Measurements from ENCODE around the gene VMAC.

Gene VMAC

DNA sequence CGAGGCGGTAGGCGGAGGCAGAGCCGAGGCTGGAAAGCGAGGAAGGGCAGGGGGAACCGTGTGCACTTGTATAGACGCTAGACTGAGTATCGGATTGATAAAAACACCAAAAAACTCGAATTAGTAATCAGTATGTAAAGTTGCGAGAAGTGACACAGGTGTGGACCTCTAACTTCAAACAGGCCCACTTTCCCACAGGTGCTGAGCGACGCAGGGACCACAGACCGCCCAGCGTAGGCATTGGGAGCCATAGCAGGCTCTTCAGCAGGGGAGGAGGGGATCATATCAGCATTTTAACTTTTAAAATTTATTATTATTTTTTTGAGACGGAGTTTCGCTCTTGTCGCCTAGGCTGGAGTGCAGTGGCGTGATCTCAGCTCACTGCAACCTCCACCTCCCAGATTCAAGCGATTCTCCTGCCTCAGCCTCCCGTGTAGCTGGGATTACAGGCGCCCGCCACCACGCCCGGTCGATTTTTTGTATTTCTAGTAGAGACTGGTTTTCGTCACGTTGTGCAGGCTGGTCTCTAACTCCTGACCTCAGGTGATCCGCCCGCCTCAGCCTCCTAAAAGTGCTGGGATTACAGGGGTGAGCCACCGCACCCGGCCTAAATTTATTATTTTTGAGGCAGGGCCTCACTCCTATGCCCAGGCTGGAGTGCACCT is 574 bp downstream of the VMAC start:
- no peak for DNase-seq
- no peak for ATAC-seq

DNA sequence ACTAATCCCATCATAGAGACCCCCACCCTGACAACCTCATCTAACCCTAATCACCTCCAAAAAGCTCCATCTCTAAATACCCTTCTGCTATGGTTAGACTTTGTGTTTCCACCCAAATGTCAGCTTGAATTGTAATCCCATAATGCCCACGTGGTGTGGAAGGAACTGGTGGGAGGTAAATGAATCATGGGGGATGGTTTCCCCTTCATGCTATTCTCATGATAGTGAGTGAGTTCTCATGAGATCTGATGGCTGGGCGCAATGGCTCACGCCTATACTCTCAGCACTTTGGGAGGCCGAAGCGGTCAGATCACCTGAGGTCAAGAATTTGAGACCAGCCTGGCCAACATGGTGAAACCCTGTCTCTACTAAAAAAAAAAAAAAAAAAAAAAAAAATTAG is 2.6 kb downstream of the VMAC start:
- DNase-seq (peak; percentile 31), ATAC-seq (no peak)

DNA sequence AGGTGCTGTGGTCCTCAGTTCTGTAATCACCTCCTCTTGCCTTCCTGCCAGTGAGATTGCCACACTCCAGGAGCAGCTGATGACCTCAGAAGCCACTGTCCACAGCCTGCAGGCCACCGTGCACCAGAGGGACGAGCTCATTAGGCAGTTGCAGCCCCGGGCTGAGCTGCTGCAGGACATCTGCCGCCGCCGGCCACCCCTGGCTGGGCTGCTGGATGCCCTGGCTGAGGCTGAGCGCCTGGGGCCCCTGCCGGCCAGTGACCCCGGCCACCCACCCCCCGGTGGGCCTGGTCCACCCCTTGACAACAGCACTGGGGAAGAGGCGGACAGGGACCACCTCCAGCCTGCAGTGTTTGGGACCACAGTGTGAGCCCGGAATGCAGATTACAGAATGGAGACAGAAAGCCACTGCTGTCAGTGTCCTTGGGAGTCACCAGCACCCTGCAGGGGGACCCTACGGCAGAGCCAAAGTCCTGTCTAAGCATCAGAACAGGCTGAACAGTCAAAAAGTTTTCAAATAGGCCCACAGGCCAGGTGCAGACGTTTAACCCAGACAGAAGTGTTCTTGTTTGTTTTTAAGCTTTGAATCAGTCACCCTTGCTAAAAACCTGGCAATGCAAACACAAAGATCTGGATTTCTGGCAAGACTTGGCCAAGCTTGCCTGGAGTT is 4.2 kb downstream of the VMAC start:
- DNase-seq (no peak), ATAC-seq (no peak)

DNA sequence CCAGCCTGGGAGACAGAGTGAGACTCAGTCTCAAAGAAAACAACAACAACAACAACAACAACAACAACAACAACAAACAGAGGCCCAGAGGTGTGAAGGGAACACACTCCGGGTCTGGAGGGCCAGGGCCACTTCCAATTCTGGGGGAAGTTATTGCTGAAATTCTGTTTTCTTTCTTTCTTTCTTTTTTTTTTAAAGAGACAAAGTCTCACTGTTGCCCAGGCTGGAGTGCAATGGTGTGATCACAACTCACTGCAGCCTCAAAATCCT is 5.9 kb downstream of the VMAC start:
- DNase-seq (no peak), ATAC-seq (no peak)

DNA sequence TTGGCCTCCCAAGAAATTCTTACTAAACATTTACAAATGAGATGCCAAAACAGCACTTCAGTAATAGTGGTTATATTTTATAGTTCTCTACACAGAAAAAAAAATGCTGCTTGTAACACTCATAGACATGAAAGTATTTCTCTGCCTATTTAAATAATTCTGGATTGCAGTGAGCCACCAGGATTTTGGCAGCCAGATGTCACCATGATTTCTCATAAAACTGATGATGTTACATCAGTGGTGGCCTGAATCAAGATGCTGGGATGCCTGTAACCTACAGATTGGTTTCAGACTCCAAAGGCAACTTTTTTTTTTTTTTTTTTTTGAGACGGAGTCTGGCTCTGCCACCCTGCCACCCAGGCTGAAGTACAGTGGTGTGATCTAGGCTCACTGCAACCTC is 6.7 kb downstream of the VMAC start:
- DNase-seq (no peak), ATAC-seq (no peak)

DNA sequence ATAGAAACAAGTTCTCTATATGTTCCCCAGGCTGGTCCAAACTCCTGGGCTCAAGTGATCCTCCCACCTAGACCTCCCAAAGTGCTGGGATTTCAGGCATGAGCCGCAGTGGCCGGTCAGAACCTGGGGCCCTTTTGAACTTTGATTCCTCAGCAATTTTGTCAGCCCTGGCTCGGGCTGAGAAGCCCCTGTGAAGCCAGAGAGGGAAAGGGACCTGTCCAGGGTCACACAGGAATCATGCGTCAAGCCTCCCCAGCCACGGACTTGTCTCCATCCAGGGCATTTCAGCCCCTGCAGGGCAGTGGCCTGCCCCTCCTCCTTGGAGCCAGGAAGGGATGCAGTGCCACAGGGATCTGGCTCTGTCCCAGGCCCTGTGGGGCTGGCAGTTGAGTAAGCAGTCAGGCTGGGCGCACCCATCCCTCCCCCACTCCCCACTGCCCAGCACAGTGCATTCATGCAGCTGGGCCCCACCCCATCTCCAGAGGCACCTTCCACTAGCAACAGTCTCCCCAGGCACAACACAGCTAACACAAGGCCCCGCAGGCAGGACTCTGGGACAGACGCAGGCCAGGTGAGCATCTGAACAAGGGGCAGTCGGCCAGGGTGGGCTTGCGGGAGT is 9.2 kb downstream of the VMAC start, which contains the start of gene CAPS:
Gene CAPS, plus strand, starts transcription at position 516 of the 619 bp plus-strand sequence. CDS start 153 bp downstream, outside the sequence.
- ATAC-seq, result no peak
- no peak for DNase-seq

DNA sequence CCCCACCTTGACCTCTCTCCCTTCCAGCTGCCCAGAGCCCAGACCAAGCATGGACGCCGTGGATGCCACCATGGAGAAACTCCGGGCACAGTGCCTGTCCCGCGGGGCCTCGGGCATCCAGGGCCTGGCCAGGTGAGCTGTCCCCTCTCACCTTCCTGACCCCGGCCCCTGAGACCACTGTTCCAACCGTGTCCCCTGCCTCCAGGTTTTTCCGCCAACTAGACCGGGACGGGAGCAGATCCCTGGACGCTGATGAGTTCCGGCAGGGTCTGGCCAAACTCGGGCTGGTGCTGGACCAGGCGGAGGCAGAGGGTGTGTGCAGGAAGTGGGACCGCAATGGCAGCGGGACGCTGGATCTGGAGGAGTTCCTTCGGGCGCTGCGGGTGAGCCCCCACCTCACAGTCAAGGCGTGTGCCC is 9.7 kb downstream of the VMAC start:
- DNase-seq (no peak), ATAC-seq (no peak)

DNA sequence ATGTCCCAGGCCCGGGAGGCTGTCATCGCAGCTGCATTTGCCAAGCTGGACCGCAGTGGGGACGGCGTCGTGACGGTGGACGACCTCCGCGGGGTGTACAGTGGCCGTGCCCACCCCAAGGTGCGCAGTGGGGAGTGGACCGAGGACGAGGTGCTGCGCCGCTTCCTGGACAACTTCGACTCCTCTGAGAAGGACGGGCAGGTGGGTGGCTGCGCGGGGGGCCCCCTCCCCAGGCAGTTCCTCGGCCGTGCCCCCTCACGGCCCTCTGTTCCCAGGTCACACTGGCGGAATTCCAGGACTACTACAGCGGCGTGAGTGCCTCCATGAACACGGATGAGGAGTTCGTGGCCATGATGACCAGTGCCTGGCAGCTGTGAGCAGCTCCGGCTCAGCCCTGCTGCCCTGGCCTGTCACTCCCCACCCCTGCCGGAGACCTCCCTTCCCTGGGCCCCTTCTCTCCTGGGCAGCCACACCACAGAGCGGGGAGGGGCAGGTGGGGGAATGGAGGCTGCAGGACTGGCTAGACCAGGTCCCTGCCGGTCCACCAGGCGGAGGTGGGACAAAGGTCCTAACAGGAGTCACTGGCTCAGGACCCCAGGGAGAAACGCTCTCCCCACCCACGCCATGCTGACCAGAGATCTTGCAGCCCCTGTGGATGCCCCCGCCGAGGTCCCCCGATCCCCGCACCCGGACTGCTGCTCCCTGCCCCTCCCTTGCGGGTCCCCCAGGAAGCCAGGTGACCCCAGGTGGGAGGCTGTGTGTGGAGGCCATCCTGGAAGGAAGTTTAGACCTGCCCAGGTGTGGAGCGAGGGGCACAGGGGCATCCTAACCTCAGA is 10.5 kb downstream of the VMAC start:
- no peak for ATAC-seq
- DNase-seq, result no peak

DNA sequence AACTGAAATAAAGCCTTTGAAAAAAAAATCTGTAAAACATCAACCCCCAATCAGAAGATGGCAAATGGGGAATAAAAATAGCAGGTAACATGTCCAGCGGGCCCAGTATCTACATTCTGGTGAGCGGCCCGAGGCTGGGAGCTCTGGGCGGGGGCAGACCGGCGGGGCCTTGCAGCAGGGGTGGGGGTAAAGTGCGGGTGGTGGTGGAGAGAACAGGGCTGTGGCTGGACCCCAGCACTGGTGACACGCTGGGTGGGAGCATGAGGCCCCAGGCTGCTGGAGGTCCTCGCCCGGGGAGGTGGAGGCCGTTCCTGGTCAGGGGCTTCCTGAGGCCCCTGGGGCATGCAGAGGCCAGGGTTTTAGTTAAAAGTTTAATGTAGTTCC is 11.1 kb downstream of the VMAC start:
- DNase-seq, result no peak
- no peak for ATAC-seq

DNA sequence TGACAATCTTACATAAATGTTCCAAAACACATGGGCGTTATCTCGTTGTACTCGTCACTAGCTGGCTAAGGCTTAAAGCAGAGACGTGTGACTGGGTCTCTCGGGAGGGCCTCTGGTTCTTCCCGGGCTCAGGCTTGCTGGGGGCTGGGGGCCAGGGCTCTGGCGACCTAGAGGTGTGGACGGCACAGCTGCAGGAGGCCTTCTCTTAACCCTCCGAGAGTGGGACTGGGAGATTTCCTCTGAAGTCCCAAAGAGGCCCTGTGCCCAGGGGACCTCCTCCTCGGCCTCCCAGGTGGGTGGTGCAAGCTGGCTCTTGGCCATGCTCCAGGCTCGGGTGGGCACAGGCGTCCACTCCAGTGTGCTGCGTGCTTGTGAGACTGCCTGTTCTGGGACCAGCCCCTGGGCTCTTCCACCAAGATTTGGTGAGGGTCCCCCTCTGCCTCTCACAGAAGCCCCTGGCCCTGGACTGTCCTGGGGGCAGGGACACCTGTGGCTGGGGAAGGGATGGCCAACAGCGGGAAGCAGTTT is 11.6 kb downstream of the VMAC start:
- ATAC-seq (no peak), DNase-seq (no peak)

DNA sequence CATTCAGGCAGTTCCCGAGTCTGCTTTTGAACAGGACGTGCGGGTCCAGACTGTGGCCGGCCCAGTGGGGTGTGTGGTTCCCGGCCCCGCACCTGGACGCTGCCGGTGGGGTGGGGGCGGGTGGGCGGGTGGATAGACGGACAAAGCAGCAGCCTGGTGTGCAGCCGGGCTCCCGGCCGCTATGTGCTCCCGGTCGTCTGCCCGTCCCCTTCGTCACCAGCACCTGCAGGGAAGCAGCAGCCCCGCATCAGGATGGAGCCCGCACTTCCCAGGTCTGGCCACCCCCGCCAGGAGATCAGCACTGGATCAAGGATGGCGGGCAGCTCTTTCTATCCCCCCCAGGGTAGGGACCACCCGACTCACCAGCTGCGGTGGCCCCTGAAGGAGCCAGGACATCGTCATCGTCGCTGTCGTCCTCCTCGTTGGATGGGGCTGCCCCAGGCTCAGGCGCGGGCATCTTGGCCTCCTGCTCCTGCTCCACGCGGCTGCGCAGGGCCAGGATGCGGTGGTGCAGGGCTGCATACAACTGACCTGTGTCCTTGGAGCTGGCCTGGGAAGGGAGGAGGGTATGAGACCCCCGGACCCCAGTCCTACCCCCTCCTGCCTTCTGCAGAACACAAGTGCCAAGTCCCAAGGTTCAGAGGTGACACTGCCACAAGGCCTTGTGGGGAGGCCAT is 12.9 kb downstream of the VMAC start:
- DNase-seq (no peak), ATAC-seq (no peak)

DNA sequence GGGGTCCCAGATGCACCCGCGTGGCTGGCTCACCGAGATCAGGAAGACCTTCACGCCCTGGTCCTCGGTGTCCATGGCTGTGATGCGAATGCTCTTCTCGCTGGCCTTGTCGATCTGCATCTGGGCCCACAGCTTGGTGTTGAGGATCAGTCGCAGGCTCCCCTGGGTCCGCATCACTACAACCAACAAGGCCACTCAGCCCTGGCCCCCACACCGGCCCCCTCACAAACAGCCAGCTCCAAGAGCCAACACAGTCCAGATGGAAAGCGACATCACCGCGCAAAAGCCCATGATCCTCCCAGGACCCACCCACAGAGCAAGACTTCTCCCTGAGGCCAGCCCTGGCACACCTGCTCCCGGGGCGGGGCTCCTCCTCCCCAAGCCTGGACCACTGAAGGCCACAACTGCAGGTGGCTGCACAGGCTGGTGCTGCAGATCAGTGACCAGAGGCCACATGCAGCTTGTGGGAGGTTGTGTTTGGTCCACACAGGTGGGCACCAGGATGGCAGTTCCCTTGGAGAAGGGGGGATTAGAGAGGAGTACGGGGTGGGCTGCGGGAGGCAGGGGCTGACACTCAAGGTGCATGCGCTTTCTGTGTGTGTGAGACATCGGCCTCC is 13.9 kb downstream of the VMAC start:
- no peak for DNase-seq
- no peak for ATAC-seq

DNA sequence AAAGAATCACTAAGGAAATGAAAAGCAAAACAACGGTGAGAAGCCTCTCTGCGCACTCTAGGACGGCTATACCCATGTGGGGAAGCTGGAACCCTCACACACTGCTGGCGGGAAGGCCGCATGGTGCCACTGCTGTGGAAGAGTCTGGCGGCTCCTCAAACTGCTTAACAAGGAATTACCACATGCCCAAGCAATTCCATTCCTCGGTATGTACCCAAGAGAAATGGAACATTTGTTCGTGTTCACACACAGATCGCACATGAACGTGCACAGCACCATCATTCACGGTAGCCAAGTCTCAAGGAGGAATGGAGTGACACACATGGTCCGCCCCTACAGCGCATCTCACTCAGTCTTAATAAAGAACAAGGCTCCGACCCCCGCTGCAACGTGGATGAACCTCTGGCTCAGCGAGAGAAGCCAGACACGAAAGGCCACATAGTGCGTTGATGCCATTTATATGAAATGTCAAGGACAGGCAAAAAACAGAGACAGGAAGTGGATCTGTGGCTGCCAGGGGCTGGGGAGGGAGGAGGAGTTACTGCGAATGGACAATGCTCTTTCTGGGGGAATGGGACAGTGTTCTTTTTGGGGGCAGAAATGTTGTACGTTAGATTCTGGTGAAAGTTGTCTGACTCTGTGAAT is 17.0 kb downstream of the VMAC start:
- no peak for ATAC-seq

DNA sequence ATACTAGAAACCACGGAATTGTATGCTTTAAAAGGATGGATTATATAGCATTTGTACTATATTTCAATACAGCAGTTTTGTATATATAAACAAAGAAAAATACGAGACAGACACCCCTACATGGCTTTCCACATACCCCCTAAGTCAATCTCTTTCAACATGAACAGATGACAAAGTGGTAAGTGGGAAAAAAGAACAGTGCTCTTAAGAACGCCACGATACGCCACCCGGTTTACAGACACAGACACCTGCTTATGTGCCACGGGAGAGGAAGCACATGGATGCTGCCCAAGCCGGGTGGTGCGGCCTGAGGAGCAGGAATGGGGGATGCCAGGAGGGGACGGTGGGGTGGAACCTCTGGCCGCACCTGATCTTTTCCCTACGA is 17.5 kb downstream of the VMAC start:
- DNase-seq (no peak), ATAC-seq (no peak)

More for the DNA sequence above, 17.0 kb downstream of the VMAC start:
- no peak for DNase-seq

DNA sequence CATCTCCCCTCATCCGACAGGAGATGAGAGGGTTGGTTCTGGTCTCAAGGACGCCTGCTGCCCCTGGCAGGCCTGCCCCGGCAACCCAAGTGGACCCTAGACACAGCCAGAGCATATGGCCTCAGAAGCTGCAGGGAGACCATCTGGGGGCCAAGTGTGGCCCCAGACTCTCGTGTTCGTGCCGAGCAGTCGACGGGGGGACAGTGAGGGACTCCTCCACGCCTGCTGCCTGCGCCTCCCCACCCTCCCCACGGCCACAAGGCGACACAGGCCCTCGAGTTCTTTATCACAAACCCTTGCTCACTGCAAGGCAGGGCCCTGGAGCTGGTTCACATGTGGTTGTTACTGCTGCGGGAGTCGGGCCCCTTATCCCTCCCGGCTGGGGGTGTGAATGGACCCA is 18.7 kb downstream of the VMAC start:
- no peak for ATAC-seq
- no peak for DNase-seq

DNA sequence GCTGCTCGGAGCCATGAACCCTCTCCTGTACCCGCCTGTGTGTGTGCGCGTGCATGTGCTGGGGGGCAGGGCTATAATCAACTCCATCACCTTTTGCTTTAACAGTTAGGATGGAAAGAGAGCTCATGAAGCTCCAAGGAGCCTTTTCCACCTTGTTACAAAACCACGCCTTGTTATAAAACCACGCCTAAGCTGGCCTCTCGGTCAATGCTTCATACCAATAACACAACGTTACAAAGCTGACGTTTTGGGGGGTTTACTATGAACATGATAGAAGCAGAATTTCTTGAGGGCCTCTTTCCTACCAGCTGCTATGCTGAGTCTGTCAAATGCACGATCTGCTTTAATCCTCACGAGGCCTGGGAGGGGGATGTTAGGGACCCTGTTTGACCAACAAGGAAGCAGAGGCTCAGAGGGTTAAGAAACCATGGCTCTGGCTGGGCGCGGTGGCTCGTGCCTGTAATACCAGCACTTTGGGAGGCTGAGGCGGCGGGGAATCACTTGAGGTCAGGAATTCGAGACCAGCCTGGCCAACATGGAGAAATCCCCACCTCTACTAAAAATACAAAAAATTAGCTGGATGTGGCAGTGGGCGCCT is 21.3 kb downstream of the VMAC start:
- ATAC-seq, result no peak
- DNase-seq, result no peak

DNA sequence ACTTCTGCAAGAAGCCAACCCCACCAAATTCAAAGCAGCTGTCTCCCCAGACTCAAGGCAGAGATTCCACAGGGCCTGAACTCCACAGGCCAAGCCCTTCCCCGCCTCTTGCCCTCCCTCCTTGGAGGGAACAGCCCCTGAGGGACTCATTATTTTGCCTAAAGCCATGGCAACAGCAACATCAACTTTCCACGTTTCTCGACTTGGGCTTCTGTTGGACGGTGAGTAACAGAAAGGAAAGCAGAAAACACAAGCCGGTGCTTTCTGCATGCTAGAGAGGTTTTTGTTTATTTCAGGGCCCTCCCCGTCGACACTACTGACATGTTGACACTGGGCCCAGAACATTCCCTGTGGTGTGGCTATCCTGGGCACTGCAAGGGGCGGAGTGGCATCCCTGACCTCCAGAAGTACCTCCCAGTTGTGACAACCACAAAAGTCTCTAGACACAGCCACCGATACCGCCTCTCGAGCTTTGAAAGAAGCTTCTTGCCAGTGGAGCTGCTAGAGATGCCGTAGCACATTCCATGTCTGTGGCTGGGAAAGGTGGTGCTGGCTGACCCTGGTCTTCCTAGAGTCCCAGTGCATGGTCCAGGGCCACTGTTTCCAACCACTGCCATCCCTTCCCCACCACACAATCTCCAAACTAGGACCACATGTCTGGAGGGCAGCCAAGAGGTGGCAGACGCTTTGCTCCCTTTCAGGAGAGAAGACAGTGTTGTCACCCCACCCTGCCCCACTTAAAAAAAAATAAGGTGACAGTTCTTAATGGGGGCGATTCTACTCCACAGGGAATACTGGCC is 22.2 kb downstream of the VMAC start:
- ATAC-seq (no peak), DNase-seq (no peak)

DNA sequence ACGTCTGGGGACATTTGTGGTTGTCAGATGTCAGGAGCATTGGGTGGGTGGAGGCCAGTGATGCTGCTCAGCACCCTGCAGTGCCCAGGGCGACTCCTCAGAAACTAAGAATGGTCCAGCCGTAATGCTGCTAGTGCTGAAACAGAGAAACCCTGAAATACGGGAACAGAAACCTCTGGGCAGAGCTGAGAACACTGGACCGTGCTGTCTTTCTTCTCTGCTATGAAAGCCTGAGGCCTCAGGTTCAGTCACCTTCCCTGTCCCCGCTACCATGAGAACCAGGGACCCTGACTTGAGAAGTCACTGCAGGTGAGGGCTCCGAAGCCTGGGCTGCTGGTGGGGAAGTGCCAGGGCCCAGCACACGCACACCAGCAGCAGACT is 22.8 kb downstream of the VMAC start:
- peak; percentile 4 for ATAC-seq
- no peak for DNase-seq

DNA sequence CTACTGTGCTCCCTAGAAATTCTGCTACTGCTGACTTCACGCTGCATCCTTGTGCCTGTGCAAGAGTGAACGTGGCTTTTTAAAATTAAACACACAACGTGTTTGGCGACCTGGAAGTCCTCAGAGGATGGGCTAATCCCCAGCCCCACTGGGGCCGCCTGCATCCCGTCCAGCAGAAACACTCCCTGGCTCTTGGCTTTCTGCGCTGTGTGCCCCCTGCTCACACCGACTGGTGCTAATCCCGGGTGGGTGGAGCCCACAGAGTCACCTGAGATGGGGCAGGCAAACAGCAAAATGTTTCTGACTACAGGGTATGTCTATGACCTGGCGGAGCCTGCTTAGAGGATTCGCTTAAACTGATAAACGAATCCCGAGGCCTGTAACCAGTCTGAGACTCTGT is 24.5 kb downstream of the VMAC start:
- ATAC-seq (no peak), DNase-seq (no peak)

DNA sequence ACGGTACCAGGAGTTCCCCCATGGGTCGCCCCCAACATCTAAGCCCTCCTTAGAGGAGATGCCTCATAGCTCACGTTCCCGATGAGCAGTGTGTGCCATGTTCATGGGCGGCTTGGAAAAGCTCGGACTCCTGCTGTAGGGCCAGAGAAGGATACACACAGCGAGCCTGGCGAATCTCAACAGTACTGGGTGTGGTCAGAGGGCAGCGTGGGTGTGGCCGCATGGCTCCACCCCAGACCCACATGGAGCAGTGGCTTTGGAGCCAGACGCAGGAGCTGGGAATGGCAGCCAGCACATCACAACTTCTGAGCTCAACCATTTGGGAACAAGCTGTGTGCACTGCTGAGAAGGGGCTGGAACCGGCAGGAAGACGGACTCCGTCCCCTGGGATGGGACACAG is 25.0 kb downstream of the VMAC start:
- ATAC-seq (peak; percentile 19), DNase-seq (no peak)
